ENCODE measurements around the gene ADD2. TPM values are rescaled to one million over a fixed set of nuclear protein-coding genes. Genes with fewer than 3 reads are reported as not detected.

ADD2 gene
- total RNA-seq, 1 experiment from 2014 or later = 124 TPM

GRCh38 chr2:70690846-70691245 is 77.2 kb downstream of the ADD2 start:
- Mint-ChIP-seq H3K4me1 (peaks cover 7 to 11% of the 10 kb centered on the region in 2 experiments), H3K27ac (no peak overlapping the region), H3K27me3 (ENCODE audit: low read depth) (no peaks in the 10 kb centered on the region), H3K36me3 (ENCODE audit: insufficient read depth in 1 of 3, low read depth in 3 of 3) (peaks cover 62 to 90% (median 75%) of the 10 kb centered on the region in 3 experiments; a peak in 6 of 7 replicates), H3K4me3 (no peak overlapping the region), H3K9me3 (no peaks in the 10 kb centered on the region)
- no peak overlapping the region for H4K5ac ChIP-seq (ENCODE audit: insufficient read length, low read depth, low read length)
- H2AFZ ChIP-seq (ENCODE audit: low read length) = no peak overlapping the region
- no peak overlapping the region for H2BK120ac ChIP-seq (ENCODE audit: low read depth, low read length, poor library complexity, severe bottlenecking)
- no peak for TF ChIP-seq CTCF (conservative IDR thresholded peaks at IDR 0.05)
- no peaks in the 10 kb centered on the region for H3K27me3 ChIP-seq (ENCODE audit: insufficient read depth, low read length)
- no peak overlapping the region for H3T11ph ChIP-seq (ENCODE audit: low read length)
- no peak overlapping the region for H3K18ac ChIP-seq (ENCODE audit: insufficient read length, low read depth, low read length)
- H3K23ac ChIP-seq (ENCODE audit: insufficient read length, low read depth, low read length) = no peak overlapping the region
- DNase-seq = peak; percentile 10
- no peak overlapping the region for H2AK5ac ChIP-seq (ENCODE audit: insufficient read length, low read length)
- no peak overlapping the region for H3K4ac ChIP-seq (ENCODE audit: low read depth, low read length)
- no peak overlapping the region for H4K8ac ChIP-seq (replicated peaks; ENCODE audit: insufficient read length, low read depth, low read length)
- H3K27ac ChIP-seq (ENCODE audit: insufficient read length, low read depth, low read length) = no peak overlapping the region
- no peak overlapping the region for H3K9ac ChIP-seq (ENCODE audit: extremely low read depth, insufficient read length, low read length)
- H2BK15ac ChIP-seq (ENCODE audit: low read depth, low read length) = no peak overlapping the region
- H3K14ac ChIP-seq (ENCODE audit: insufficient read depth, low read length) = no peak overlapping the region
- H4K91ac ChIP-seq (ENCODE audit: insufficient read length, low read depth, low read length) = no peak overlapping the region
- H3K9me3 ChIP-seq (ENCODE audit: control insufficient read depth, low read depth, low read length) = no peaks in the 10 kb centered on the region
- H3K23me2 ChIP-seq (ENCODE audit: insufficient read length, low read depth, low read length, poor library complexity, severe bottlenecking) = no peaks in the 10 kb centered on the region
- no peaks in the 10 kb centered on the region for H3K79me2 ChIP-seq (ENCODE audit: insufficient read depth, low read length)
- WGBS (ENCODE audit: extremely low coverage, insufficient read length, low lambda C conversion rate) = no CpG with 5 or more reads among the region's 3 CpGs
- H3K4me1 ChIP-seq (ENCODE audit: insufficient read depth, low read length) = peaks cover 5% of the 10 kb centered on the region; the same call in 1 of the 2 replicates
- H3K79me1 ChIP-seq (ENCODE audit: insufficient read depth, low read depth, low read length, poor library complexity, severe bottlenecking) = no peaks in the 10 kb centered on the region
- no peak overlapping the region for H2BK20ac ChIP-seq (ENCODE audit: low read depth, low read length, poor library complexity, severe bottlenecking)
- H2BK12ac ChIP-seq (ENCODE audit: insufficient read length, low read depth, low read length) = no peak overlapping the region
- H4K20me1 ChIP-seq (ENCODE audit: control insufficient read depth, insufficient read depth, insufficient read length) = peaks cover 2% of the 10 kb centered on the region
- H3K4me2 ChIP-seq (ENCODE audit: insufficient read depth, insufficient read length, low read length) = no peak overlapping the region
- no peak overlapping the region for H3K56ac ChIP-seq (ENCODE audit: insufficient read length, low read depth, low read length)
- H2BK5ac ChIP-seq (ENCODE audit: insufficient read length, low read length) = no peak overlapping the region

Data from H9 (cell line).